Islet of Langerhans (tissue), 1 donor: ENCODE results near the gene LIPN.

Source experiments
- FAIRE-seq: peaks from one replicate; lab custom pipeline; 2011; peaks lifted over from hg19 to GRCh38; lab: Jason Lieb, UNC

LIPN gene

DNA sequence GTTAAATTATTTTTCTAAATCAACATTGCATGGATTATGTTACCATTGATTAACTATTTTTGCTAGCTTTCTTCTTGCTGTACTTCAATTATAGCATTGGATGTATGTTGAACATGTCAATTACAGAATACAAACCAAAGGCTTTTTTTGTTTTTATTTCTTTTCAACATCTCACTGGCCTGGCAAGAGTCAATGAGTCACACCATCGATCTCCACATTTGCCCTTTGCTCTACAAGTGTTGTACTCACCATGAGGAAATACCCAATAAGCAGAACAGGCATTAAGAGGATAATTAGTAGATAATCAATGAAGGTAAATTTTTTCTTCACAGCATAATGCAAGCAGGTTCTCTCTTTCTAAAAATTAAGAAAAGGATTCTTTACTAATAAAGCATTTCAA is 68.5 kb downstream of the LIPN start:
- no peak for FAIRE-seq
